ENCODE data around the gene INPP4B. TPM values are rescaled to one million over a fixed set of nuclear protein-coding genes. Genes with fewer than 3 reads are reported as not detected.

The INPP4B gene
- total and polyA plus RNA-seq, 3 donors from 2014 or later, result 23.2 to 64.5 (median 55.2) TPM

DNA sequence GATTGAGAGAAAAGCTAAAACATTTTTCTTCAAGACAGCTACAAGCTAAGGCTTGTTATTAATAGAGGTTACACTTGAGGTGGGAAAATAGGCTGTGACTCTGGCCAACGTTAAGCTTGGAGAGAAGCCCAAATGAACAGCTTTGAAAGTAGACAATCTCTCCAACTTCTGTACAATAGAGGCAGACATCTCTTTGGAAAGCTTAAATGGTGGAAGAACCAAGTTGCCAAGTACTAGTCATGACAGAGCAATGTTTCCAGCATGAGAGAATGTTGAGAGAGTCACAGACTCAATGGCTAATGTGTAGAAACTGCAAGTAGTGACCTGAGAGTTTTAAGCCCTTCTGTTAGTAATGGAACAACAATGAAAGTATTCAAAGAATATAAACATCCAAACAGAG is 298.1 kb downstream of the INPP4B start:
- no peaks in the 10 kb centered on the region for H3K27me3 ChIP-seq
- intact Hi-C loops (cut with DNase I; ENCODE audit: low total_unique reads), result no loop called here
- no peaks in the 10 kb centered on the region for H3K36me3 ChIP-seq (ENCODE audit: low read depth, missing control alignments)
- H3K27ac ChIP-seq, result no peak overlapping the region
- no peak for TF ChIP-seq POLR2A (IDR thresholded peaks at IDR 0.05)
- TF ChIP-seq, protein P1, sequence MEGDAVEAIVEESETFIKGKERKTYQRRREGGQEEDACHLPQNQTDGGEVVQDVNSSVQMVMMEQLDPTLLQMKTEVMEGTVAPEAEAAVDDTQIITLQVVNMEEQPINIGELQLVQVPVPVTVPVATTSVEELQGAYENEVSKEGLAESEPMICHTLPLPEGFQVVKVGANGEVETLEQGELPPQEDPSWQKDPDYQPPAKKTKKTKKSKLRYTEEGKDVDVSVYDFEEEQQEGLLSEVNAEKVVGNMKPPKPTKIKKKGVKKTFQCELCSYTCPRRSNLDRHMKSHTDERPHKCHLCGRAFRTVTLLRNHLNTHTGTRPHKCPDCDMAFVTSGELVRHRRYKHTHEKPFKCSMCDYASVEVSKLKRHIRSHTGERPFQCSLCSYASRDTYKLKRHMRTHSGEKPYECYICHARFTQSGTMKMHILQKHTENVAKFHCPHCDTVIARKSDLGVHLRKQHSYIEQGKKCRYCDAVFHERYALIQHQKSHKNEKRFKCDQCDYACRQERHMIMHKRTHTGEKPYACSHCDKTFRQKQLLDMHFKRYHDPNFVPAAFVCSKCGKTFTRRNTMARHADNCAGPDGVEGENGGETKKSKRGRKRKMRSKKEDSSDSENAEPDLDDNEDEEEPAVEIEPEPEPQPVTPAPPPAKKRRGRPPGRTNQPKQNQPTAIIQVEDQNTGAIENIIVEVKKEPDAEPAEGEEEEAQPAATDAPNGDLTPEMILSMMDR (IDR thresholded peaks at IDR 0.05), result no peak
- no peak for DNase-seq
- H3K4me1 ChIP-seq, result no peaks in the 10 kb centered on the region
- no peak overlapping the region for H3K4me3 ChIP-seq
- no peaks in the 10 kb centered on the region for H3K9me3 ChIP-seq
- 29 to 57% methylated on average over 1 of the region's 1 CpG for WGBS, 2 donors

DNA sequence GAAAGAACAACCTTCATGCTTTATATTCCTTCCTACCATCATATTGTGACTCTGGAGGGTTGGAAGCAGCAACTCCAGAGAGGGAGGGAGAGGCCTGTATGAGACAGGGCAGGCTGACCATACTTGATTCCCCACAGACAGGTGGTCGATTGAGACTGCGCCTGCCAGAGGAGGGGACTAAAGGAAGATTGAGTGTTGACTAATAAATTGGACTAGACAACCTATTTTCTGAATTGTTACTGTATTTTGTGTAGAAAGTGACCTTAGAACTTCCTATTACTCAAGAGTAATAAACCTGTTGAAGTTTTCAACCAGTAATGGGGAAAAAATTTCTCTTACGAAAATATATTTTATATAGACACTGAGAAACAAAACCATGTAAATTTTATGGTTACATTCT is 301.5 kb downstream of the INPP4B start:
- no peaks in the 10 kb centered on the region for H3K9me3 ChIP-seq
- H3K4me3 ChIP-seq, result no peak overlapping the region
- no peak for DNase-seq
- H3K27me3 ChIP-seq, result no peaks in the 10 kb centered on the region
- intact Hi-C loops (cut with DNase I; ENCODE audit: low total_unique reads), result no loop called here
- no peak overlapping the region for H3K27ac ChIP-seq
- WGBS, 2 donors, result 87 to 88% methylated on average over 3 of the region's 3 CpGs
- no peak for TF ChIP-seq POLR2A (IDR thresholded peaks at IDR 0.05)
- TF ChIP-seq, protein P1 (IDR thresholded peaks at IDR 0.05), result no peak
- H3K36me3 ChIP-seq (ENCODE audit: low read depth, missing control alignments), result no peaks in the 10 kb centered on the region
- H3K4me1 ChIP-seq, result no peaks in the 10 kb centered on the region

DNA sequence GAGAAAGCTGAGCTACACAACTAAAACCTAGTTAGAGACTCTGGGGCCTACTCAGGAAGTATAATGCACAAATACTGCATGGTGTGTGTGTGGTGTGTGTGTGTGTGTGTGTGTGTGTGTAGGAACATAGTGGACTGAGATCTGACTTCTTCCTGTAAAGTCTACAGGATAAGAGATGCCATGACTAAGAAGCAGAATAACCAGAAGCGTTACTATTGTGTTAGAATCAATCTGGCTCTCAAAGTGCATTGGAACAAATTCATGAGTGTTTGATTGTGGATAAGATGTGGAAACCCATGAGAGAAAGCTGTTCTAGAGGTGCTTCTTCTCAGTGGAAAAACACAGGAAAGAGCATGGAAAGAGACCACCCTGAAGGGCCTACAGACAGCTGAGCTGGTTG is 302.1 kb downstream of the INPP4B start:
- WGBS, 2 donors, result 67 to 89% methylated on average over 1 of the region's 1 CpG
- no peak for DNase-seq

DNA sequence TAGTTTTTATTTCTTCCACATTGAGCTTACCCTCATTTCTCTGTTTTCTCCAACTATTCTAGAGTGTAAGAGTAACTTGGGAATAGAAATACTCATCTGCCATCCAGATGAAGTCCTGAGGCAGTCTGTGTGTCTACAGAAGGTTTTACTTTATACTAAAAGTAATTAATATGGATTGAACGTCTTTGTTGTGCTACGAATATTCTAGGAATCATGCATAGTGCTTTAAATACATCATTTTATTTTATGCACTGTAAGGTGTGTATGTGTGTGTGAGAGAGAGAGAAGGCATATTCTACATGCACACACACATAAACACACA is 305.7 kb downstream of the INPP4B start:
- TF ChIP-seq POLR2A (IDR thresholded peaks at IDR 0.05), result no peak
- TF ChIP-seq, protein P1 (IDR thresholded peaks at IDR 0.05), result no peak
- Histone ChIP-seq H3K4me3 (no peak overlapping the region), H3K27ac (no peak overlapping the region), H3K36me3 (ENCODE audit: low read depth, missing control alignments) (no peaks in the 10 kb centered on the region), H3K4me1 (no peaks in the 10 kb centered on the region), H3K27me3 (no peaks in the 10 kb centered on the region), H3K9me3 (no peaks in the 10 kb centered on the region)
- DNase-seq, result no peak
- 85 to 93% methylated on average over 2 of the region's 2 CpGs for WGBS, 2 donors
- intact Hi-C loops (cut with DNase I; ENCODE audit: low total_unique reads), result no loop called here

More for the DNA sequence above, 302.1 kb downstream of the INPP4B start:
- Histone ChIP-seq H3K9me3 (no peaks in the 10 kb centered on the region), H3K27ac (no peak overlapping the region), H3K4me3 (no peak overlapping the region), H3K27me3 (no peaks in the 10 kb centered on the region), H3K4me1 (no peaks in the 10 kb centered on the region), H3K36me3 (ENCODE audit: low read depth, missing control alignments) (no peaks in the 10 kb centered on the region)
- intact Hi-C loops (cut with DNase I; ENCODE audit: low total_unique reads), result no loop called here
- TF ChIP-seq, protein P1 (IDR thresholded peaks at IDR 0.05), result no peak
- no peak for TF ChIP-seq POLR2A (IDR thresholded peaks at IDR 0.05)

DNA sequence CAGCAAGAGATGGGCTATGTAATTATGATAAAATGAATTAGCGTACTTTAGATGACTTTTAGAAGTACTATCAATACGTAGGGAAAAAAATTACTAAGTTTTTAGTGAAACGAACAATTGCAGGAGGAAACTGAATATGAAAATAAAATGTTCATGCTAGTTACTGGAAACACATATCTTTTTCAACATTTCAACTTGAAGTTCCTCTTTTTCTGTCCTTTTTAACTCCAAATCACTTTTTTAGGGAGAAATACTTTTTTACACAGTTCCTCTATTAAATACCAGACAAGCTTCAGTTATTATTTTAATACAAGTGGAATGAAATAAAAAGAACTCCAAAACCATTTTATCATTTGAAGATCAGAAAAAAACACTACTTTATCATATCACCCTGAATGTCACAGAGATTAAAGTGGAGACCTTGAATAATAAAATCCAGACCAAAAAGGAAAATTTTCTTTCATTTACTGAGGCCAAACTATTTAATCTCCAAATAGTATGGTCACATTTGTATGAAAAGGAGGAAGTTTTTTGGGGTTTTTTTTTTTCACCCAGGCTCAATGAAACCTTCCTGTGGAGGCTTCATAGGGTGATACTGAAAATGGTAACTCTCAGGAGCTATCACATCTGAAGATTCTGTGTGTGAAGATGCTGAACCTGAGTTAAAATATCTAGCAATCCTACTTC is 306.2 kb downstream of the INPP4B start:
- Histone ChIP-seq H3K4me1 (no peaks in the 10 kb centered on the region), H3K9me3 (no peaks in the 10 kb centered on the region), H3K27me3 (no peaks in the 10 kb centered on the region), H3K27ac (no peak overlapping the region), H3K4me3 (no peak overlapping the region), H3K36me3 (ENCODE audit: low read depth, missing control alignments) (no peaks in the 10 kb centered on the region)
- WGBS, 2 donors, result 30 to 31% methylated on average over 3 of the region's 3 CpGs
- TF ChIP-seq, protein P1 (IDR thresholded peaks at IDR 0.05), result no peak
- no peak for TF ChIP-seq POLR2A (IDR thresholded peaks at IDR 0.05)
- intact Hi-C loops (cut with DNase I; ENCODE audit: low total_unique reads), result no loop called here
- no peak for DNase-seq

Data from testis (tissue), 3 donors.